ENCODE results near the gene GABRB1. TPM values are rescaled to one million over a fixed set of nuclear protein-coding genes. Genes with fewer than 3 reads are reported as not detected.

Gene GABRB1
- total RNA-seq (ENCODE audit: low replicate concordance): 1.4 TPM in 1 of 2 replicates, not detected in the other

- DNase-seq (ENCODE audit: low read depth): peak; percentile 62
- TF ChIP-seq CTCF (IDR thresholded peaks at IDR 0.05; ENCODE audit: insufficient read depth, low read length): no peak
- peak within 1 kb of the TSS; percentile 54 for H3K4me3 ChIP-seq (ENCODE audit: low read depth, low read length)
Measured at GRCh38 chr4:47031011-47031678, at the start of gene GABRB1. TSS of gene GABRB1 (plus strand) at chr4:47031567.

- no peak overlapping the region for H3K4me3 ChIP-seq (ENCODE audit: low read depth, low read length)
- no peak for DNase-seq (ENCODE audit: low read depth)
- no peak for TF ChIP-seq CTCF (IDR thresholded peaks at IDR 0.05; ENCODE audit: insufficient read depth, low read length)
Measured at GRCh38 chr4:46984781-46985180, 46.6 kb upstream of the GABRB1 start.

DNA sequence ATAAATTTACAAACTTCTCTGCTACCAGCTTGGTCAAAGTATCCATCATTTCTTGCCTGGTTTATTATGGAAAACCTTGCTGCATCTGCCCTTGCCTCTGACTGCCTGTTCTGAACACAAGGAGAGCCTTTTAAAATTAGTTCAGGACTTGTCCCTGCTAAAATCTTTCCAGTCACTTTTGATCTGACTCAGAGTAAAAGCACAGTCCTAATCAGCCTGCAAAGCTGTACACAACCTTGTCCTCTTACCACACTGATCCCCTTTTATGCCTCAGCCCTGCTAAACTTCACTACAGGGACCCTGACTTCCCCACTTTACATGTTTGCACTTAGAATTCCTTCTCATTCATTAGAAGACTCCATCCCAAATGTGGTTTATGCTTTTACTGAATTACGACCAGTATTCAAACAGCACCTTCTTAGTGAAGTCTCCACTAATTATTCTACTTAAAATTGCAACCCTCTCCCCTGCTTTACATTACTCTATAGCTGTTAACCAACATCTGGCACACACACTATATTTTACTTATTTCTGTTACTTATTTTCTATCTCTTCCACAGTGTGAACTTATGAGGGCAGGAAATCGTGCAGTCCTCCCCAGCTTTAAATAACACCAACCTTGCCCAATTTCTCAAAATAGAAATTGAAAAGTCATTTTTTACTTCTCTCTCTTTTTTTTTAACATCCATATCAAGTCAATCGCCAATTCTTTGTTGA is 44.3 kb upstream of the GABRB1 start:
- no peak for DNase-seq (ENCODE audit: low read depth)
- no peak overlapping the region for H3K4me3 ChIP-seq (ENCODE audit: low read depth, low read length)
- no peak for TF ChIP-seq CTCF (IDR thresholded peaks at IDR 0.05; ENCODE audit: insufficient read depth, low read length)

DNA sequence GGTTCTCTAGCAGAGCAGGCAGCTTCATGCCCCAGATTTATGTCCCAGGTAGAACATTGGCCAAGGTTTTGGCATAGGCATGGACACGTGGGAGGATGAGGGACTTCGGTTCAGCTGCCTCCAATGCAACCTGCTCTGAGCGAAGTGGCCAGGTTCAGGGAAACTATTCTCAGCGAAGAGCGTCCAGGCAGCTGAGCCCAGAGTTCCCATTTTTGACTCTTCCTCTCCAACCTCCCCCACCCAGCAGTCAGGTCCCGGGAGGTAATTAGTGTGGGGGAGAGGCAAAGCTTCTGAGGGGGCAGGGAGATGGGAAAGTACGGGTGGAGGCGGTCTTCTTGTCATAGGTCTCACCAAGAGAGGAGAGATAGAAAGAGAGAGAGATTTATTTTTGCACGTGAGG is 39.0 kb upstream of the GABRB1 start:
- no peak for DNase-seq (ENCODE audit: low read depth)
- TF ChIP-seq CTCF (IDR thresholded peaks at IDR 0.05; ENCODE audit: insufficient read depth, low read length): no peak

GRCh38 chr4:46993075-46994006 is 38.0 kb upstream of the GABRB1 start, which contains the start of gene GABRA4:
TSS of gene GABRA4 (minus strand) at chr4:46993581. CDS start at chr4:46993424, 157 bp downstream.
- peak within 1 kb of the TSS; percentile 45 for H3K4me3 ChIP-seq (ENCODE audit: low read depth, low read length)
- TF ChIP-seq CTCF (IDR thresholded peaks at IDR 0.05; ENCODE audit: insufficient read depth, low read length): no peak
- DNase-seq (ENCODE audit: low read depth): no peak

More for the DNA sequence above, 39.0 kb upstream of the GABRB1 start:
- H3K4me3 ChIP-seq (ENCODE audit: low read depth, low read length): no peak overlapping the region

DNA sequence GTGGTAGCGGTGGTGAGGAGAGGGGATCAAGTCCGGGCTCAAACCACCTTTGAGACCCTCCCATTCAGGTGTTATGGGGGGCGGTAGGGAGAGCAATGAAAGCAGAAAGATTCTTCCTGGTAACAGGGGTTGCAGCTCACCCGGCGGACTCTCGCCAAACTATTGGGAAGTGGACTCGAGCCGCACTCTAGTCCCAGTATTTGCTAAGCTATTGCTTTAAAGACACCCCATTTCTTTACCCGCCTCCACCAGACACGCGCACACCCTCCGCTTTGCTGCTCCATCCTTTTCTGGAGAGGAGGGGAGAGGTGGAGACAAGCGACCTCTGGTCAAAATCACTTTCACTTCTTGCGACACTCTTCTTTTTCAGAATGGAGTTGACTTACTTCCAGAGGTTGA is 37.4 kb upstream of the GABRB1 start:
- peak overlapping the region; percentile 45 for H3K4me3 ChIP-seq (ENCODE audit: low read depth, low read length)
- DNase-seq (ENCODE audit: low read depth): no peak

More for the DNA sequence above, 37.4 kb upstream of the GABRB1 start:
- TF ChIP-seq CTCF (IDR thresholded peaks at IDR 0.05; ENCODE audit: insufficient read depth, low read length): no peak

All from fibroblast of the aortic adventitia (primary cell).